Measurements from ENCODE around the gene CIAO3.

CIAO3 gene

DNA sequence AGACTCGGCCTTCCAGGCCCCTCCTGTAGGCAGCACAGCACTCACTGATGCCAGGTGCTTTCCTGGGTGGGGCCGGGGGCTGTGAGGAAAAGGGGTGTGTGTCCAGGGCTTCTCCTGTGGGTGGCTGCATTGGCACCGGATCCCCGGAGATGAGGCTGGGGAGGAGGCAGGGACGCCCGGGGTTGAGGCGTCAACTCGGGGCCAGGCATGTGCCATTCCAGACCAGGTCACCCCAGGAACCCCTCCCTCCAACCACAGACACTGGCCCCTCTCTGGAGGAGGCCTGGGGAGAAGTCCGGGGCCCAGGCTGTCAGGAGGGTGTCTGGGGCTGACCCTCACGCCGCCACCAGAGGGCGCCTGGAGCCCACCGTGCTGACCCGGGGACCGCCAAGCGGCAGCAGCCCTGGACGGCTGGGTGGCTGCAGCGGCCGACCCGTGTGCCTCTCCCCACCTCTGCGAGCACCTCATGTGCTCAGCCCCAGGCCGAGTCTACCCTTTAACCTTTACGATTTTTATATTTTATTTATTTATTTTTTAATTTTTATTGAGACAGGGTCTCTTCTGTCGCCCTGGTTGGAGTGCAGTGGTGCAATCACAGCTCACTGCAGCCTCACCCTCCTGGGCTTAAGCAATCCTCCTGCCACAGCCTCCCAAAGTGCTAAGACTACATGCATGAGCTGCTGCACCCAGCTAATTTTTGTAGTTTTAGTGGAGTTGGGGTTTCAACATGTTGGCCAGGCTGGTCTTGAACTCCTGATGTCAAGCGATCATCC, 29.1 kb downstream of the CIAO3 start:
- H3K4me1 ChIP-seq (ENCODE audit: control insufficient read depth, insufficient read depth, low read length), result peaks cover 19% of the 10 kb centered on the region
- H3K27me3 ChIP-seq (ENCODE audit: control insufficient read depth, insufficient read depth, low read length), result peaks cover 69% of the 10 kb centered on the region
- no peaks in the 10 kb centered on the region for H3K36me3 ChIP-seq (ENCODE audit: control insufficient read depth, insufficient read depth, low read length)
- no peaks in the 10 kb centered on the region for H3K9me3 ChIP-seq (ENCODE audit: control insufficient read depth, low read length)
- no peak overlapping the region for H3K4me3 ChIP-seq (ENCODE audit: low read length)
- H3K9ac ChIP-seq (ENCODE audit: low read length), result no peak overlapping the region

DNA sequence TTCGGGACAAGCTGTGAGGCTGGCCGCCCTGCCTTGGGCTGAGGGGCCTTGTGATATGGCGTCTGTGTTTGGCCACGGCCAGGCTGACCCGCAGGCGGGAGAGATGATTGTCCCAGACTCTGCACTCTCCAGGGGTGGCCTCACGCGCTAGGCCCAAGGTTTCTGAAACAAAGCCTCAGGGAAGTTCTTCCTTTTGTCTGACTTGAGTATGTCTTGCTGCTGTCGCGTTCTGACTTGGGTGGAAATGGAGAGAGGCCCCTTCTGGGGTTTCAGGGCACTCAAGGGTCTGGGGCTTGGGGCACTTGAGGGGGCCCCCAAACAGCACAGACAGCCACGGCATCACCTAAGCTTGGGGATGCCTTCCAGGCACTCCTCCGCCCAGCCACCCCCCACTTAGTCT, 29.7 kb downstream of the CIAO3 start:
- Histone ChIP-seq H3K4me1 (ENCODE audit: control insufficient read depth, insufficient read depth, low read length) (peaks cover 13% of the 10 kb centered on the region), H3K27me3 (ENCODE audit: control insufficient read depth, insufficient read depth, low read length) (peaks cover 69% of the 10 kb centered on the region), H3K9me3 (ENCODE audit: control insufficient read depth, low read length) (no peaks in the 10 kb centered on the region), H3K36me3 (ENCODE audit: control insufficient read depth, insufficient read depth, low read length) (no peaks in the 10 kb centered on the region), H3K4me3 (ENCODE audit: low read length) (no peak overlapping the region), H3K9ac (ENCODE audit: low read length) (no peak overlapping the region)

- H3K9ac ChIP-seq (ENCODE audit: low read length), result no peak overlapping the region
- peaks cover 65% of the 10 kb centered on the region for H3K27me3 ChIP-seq (ENCODE audit: control insufficient read depth, insufficient read depth, low read length)
- peaks cover 8% of the 10 kb centered on the region for H3K4me1 ChIP-seq (ENCODE audit: control insufficient read depth, insufficient read depth, low read length)
- H3K9me3 ChIP-seq (ENCODE audit: control insufficient read depth, low read length), result no peaks in the 10 kb centered on the region
- no peak overlapping the region for H3K4me3 ChIP-seq (ENCODE audit: low read length)
- H3K36me3 ChIP-seq (ENCODE audit: control insufficient read depth, insufficient read depth, low read length), result no peaks in the 10 kb centered on the region
Measured at GRCh38 chr16:710500-711075, 30.2 kb downstream of the CIAO3 start.

DNA sequence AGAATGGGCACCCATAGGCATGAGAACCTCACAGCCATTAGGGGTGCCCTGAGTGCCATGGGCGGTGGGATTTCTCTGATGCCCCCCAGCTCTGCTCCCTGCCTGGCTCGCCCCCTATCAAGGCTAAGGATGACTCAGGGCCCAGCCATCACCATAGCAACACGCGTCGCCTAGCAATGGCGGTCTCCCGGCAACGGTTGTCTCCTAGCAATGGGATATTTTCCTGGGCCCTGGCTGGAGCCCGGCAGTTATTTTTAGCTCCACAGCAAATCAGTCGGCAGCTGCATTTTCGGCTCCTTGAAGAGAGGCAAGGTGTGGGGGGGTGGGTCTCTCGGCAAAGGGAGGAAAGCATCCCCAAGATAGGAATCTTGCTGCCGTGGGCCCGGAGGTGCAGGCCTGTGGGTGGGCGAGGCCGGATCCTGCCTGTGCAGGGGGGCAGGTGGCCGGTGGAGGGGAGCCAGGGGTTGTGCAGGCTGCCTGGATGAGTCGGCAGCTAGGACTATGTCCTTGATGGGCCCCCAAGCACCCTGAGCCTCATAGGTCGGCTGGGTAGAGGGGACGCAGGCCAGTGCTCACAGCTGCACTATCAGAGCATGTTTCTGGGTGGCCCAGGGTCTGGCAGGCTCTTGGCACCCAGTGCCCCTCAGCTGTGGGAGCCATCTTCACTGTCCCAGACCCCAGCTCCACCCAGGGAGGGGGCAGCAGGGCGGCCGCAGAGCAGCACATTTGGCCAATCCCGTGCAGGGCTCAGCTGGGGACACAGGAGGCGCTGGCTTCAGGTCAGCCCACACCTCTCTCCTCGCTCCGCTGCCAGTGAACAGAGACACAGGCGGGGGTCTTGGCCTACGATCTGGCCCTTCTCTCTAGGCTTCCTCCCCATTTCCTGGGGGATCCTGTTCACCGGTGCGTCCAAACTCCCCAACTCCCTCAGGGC, 31.0 kb downstream of the CIAO3 start:
- Histone ChIP-seq H3K4me3 (ENCODE audit: low read length) (no peak overlapping the region), H3K27me3 (ENCODE audit: control insufficient read depth, insufficient read depth, low read length) (peaks cover 67% of the 10 kb centered on the region), H3K9me3 (ENCODE audit: control insufficient read depth, low read length) (no peaks in the 10 kb centered on the region), H3K4me1 (ENCODE audit: control insufficient read depth, insufficient read depth, low read length) (peaks cover 8% of the 10 kb centered on the region), H3K9ac (ENCODE audit: low read length) (no peak overlapping the region), H3K36me3 (ENCODE audit: control insufficient read depth, insufficient read depth, low read length) (no peaks in the 10 kb centered on the region)

- Histone ChIP-seq H3K27me3 (ENCODE audit: control insufficient read depth, insufficient read depth, low read length) (peaks cover 70% of the 10 kb centered on the region), H3K36me3 (ENCODE audit: control insufficient read depth, insufficient read depth, low read length) (no peaks in the 10 kb centered on the region), H3K9ac (ENCODE audit: low read length) (no peak overlapping the region)
Measured at GRCh38 chr16:708959-709358, 31.8 kb downstream of the CIAO3 start.

DNA sequence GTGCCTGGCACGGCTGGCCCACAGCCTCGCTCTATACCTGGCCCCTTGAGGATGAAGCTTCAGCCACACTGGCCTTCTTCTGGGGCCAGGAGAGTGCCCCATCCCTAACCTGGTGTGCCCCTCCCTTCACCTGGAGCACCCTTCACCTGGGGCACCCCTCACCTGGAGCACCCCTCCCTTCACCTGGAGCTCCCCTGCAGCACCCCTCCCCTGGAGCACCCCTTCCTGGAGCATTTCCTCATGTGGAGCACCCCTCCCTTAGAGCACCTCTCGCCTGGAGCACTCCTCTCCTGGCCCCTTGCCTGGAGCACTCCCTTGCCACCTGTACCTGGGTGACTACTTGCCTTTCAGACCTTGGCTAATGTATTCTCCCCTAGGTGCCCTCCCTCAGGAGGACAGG, 32.8 kb downstream of the CIAO3 start:
- Histone ChIP-seq H3K4me3 (ENCODE audit: low read length) (no peak overlapping the region), H3K9ac (ENCODE audit: low read length) (no peak overlapping the region), H3K36me3 (ENCODE audit: control insufficient read depth, insufficient read depth, low read length) (no peaks in the 10 kb centered on the region), H3K4me1 (ENCODE audit: control insufficient read depth, insufficient read depth, low read length) (peaks cover 4% of the 10 kb centered on the region), H3K27me3 (ENCODE audit: control insufficient read depth, insufficient read depth, low read length) (peaks cover 75% of the 10 kb centered on the region), H3K9me3 (ENCODE audit: control insufficient read depth, low read length) (no peaks in the 10 kb centered on the region)

More at GRCh38 chr16:708959-709358, 31.8 kb downstream of the CIAO3 start:
- Histone ChIP-seq H3K9me3 (ENCODE audit: control insufficient read depth, low read length) (no peaks in the 10 kb centered on the region), H3K4me1 (ENCODE audit: control insufficient read depth, insufficient read depth, low read length) (peaks cover 4% of the 10 kb centered on the region), H3K4me3 (ENCODE audit: low read length) (no peak overlapping the region)

DNA sequence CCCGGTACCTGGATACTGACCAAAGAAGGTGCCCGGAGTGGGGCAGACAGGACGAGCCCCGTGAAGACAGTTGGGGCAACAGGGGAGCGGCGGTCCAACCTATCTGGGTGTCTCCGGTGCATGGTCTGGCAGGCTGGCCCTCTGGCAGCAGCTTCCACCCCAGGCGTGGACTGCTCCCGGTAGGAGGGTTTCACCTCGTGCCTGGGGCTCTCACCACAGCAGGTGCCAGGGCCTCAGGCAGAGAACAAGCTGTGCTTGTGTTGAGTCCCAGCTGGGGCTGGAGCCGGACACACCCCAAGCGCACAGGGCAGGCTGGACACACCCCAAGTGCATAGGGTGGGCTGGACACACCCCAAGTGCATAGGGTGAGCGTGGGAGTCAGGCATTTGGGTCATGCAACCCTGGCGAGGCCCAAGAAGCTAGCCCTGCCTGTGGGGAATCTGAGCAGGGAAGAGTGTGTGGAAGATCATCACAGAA, 33.7 kb downstream of the CIAO3 start:
- H3K4me3 ChIP-seq (ENCODE audit: low read length), result no peak overlapping the region
- H3K4me1 ChIP-seq (ENCODE audit: control insufficient read depth, insufficient read depth, low read length), result peaks cover 4% of the 10 kb centered on the region
- no peak overlapping the region for H3K9ac ChIP-seq (ENCODE audit: low read length)
- no peaks in the 10 kb centered on the region for H3K36me3 ChIP-seq (ENCODE audit: control insufficient read depth, insufficient read depth, low read length)
- peaks cover 84% of the 10 kb centered on the region for H3K27me3 ChIP-seq (ENCODE audit: control insufficient read depth, insufficient read depth, low read length)
- H3K9me3 ChIP-seq (ENCODE audit: control insufficient read depth, low read length), result no peaks in the 10 kb centered on the region

GRCh38 chr16:706189-707061, 34.4 kb downstream of the CIAO3 start:
- H3K4me1 ChIP-seq (ENCODE audit: control insufficient read depth, insufficient read depth, low read length), result peaks cover 4% of the 10 kb centered on the region
- no peak overlapping the region for H3K4me3 ChIP-seq (ENCODE audit: low read length)
- H3K9me3 ChIP-seq (ENCODE audit: control insufficient read depth, low read length), result no peaks in the 10 kb centered on the region
- no peak overlapping the region for H3K9ac ChIP-seq (ENCODE audit: low read length)
- H3K36me3 ChIP-seq (ENCODE audit: control insufficient read depth, insufficient read depth, low read length), result no peaks in the 10 kb centered on the region
- H3K27me3 ChIP-seq (ENCODE audit: control insufficient read depth, insufficient read depth, low read length), result peaks cover 89% of the 10 kb centered on the region

DNA sequence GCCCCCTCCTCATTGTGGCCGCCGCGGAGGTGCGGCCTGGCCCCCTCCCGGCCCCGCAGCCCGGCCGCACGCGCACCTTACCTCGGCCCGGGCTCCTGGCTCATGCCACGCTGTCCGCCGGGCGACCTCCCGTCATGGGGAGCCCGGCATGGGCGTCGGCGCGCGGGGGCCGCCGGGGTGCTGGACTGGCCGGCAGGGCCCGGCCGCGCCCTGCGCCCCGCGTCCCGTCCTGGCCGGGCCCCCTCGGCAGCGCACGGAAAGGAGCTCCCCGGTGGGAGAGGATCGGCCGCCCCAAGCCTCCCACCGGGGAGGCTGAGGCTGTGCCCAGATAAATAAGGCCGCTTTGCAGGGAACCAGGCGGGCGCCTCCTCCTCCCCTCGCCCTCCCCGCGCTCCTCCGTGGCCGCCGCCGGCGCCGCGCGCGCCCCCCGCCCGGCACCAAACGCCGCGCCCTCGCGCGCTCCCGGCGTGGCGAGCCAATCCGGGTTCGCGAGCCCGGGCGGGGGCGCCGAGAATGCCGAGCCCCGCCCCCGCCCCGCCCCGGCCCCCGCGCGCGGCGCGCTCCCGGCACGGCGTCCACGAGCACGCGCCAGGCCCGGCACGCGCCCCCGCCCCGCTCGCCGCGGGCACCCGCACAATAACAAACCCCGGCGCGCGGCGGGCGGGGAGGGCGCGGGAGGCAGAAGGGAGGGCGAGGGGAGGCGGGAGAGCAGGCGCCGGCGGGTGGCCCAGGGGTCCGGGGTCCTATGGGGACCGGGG, 35.2 kb downstream of the CIAO3 start, which contains the start of gene FBXL16:
TSS of gene FBXL16 (minus strand) at position 371 of the 758 bp plus-strand sequence. CDS start 8,396 bp downstream, outside the sequence.
- Histone ChIP-seq H3K4me3 (ENCODE audit: low read length) (no peak within 1 kb of the TSS), H3K9ac (ENCODE audit: low read length) (no peak within 1 kb of the TSS), H3K9me3 (ENCODE audit: control insufficient read depth, low read length) (no peaks in the 10 kb centered on the region), H3K36me3 (ENCODE audit: control insufficient read depth, insufficient read depth, low read length) (no peaks in the 10 kb centered on the region), H3K27me3 (ENCODE audit: control insufficient read depth, insufficient read depth, low read length) (peaks cover 89% of the 10 kb centered on the region), H3K4me1 (ENCODE audit: control insufficient read depth, insufficient read depth, low read length) (peaks cover 4% of the 10 kb centered on the region)

DNA sequence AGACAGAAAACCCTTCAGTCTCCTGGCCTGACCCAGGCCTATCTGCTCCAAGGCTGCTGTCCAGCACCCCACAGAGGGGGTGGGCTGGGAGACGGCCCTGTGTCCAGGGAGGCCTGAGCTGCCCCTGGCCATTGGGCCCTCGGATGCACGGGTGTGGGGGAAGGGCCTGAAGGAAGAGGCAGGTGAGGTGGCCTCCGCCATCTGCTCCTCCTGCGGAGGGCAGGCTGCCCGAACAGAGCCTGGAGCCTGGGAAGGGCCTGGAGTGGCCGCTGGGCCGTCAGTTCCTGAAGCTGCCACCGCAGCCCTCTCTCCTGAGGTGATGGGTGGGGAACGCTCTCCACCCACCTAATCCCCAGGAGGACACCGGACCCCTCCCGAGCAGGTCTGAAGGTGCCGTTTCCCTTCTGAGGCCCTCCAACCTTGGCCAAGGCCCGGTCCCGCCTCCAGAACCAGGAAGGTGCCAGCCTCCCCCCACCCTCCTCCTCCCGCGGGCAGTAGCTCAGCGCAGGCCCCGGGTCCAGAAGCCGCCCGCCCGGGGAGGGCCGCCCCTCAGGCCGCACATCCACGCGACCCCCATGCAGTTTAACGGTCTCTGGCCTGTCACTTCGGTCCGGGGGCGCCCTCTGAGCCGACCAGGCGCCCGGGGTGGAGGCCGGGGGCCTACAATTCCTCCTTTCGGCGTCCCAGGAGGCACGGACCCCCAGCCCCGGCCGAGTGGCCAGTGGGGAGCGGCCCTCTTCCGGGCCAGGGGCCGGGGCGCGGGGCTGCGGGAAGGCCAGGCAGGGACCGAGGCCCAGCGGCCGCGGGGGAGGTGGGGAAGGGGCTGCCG, 36.0 kb downstream of the CIAO3 start:
- H3K27me3 ChIP-seq (ENCODE audit: control insufficient read depth, insufficient read depth, low read length), result peaks cover 89% of the 10 kb centered on the region
- peaks cover 4% of the 10 kb centered on the region for H3K4me1 ChIP-seq (ENCODE audit: control insufficient read depth, insufficient read depth, low read length)
- H3K9ac ChIP-seq (ENCODE audit: low read length), result no peak overlapping the region
- no peaks in the 10 kb centered on the region for H3K36me3 ChIP-seq (ENCODE audit: control insufficient read depth, insufficient read depth, low read length)
- no peak overlapping the region for H3K4me3 ChIP-seq (ENCODE audit: low read length)
- H3K9me3 ChIP-seq (ENCODE audit: control insufficient read depth, low read length), result no peaks in the 10 kb centered on the region

Measured in mucosa of stomach (tissue), 1 donor.